Activated T-cell treated with anti-CD3 and anti-CD28 coated beads, Interleukin-2, amount 50 U/mL, for 24 hours (primary cell): Measurements from ENCODE around the gene CDH4.

Source experiments
- DNase-seq: peaks from one replicate; pipeline ENCODE4 v3.0.0-alpha.2; 2020
- H3K27ac Mint-ChIP-seq: 2 replicates; pipeline ENCODE4 v1.8.0; 2020; ENCODE audit warnings: mild to moderate bottlenecking, mixed read lengths
- H3K27me3 Mint-ChIP-seq: 2 replicates; pipeline ENCODE4 v1.8.0; 2020; ENCODE audit warnings: mixed read lengths
- H3K36me3 Mint-ChIP-seq: 2 replicates; pipeline ENCODE4 v1.8.0; 2020; ENCODE audit warnings: low read depth, mixed read lengths
- H3K4me1 Mint-ChIP-seq: 2 replicates; pipeline ENCODE4 v1.8.0; 2020; ENCODE audit warnings: low read depth, mixed read lengths
- H3K4me3 Mint-ChIP-seq: 2 replicates; pipeline ENCODE4 v1.8.0; 2020; ENCODE audit warnings: mild to moderate bottlenecking, moderate library complexity, mixed read lengths
- H3K9me3 Mint-ChIP-seq: 2 replicates; pipeline ENCODE4 v1.8.0; 2020; ENCODE audit warnings: mixed read lengths

The CDH4 gene

GRCh38 chr20:61901392-61902220 lies 649.5 kb downstream of the CDH4 start:
- Mint-ChIP-seq H3K27ac (no peak overlapping the region), H3K4me1 (peaks cover 4% of the 10 kb centered on the region), H3K36me3 (no peaks in the 10 kb centered on the region)

GRCh38 chr20:61902221-61902869 lies 650.3 kb downstream of the CDH4 start:
- Mint-ChIP-seq H3K27me3 (peaks cover 5% of the 10 kb centered on the region), H3K9me3 (no peaks in the 10 kb centered on the region), H3K4me1 (peaks cover 4% of the 10 kb centered on the region), H3K36me3 (no peaks in the 10 kb centered on the region), H3K4me3 (no peak overlapping the region), H3K27ac (no peak overlapping the region)
- DNase-seq: no peak

More at GRCh38 chr20:61901392-61902220, 649.5 kb downstream of the CDH4 start:
- H3K9me3 Mint-ChIP-seq: no peaks in the 10 kb centered on the region
- no peak for DNase-seq
- H3K4me3 Mint-ChIP-seq: no peak overlapping the region
- H3K27me3 Mint-ChIP-seq: peaks cover 10% of the 10 kb centered on the region

- no peak for DNase-seq
- H3K9me3 Mint-ChIP-seq: no peaks in the 10 kb centered on the region
- H3K36me3 Mint-ChIP-seq: no peaks in the 10 kb centered on the region
- H3K27ac Mint-ChIP-seq: no peak overlapping the region
- H3K4me3 Mint-ChIP-seq: no peak overlapping the region
- H3K4me1 Mint-ChIP-seq: peaks cover 4% of the 10 kb centered on the region
- no peaks in the 10 kb centered on the region for H3K27me3 Mint-ChIP-seq
These were observed 651.7 kb downstream of the CDH4 start for GRCh38 chr20:61903575-61904340.

GRCh38 chr20:61904456-61904855 lies 652.4 kb downstream of the CDH4 start:
- Mint-ChIP-seq H3K27me3 (no peaks in the 10 kb centered on the region), H3K4me1 (peaks cover 4% of the 10 kb centered on the region)

GRCh38 chr20:61905781-61906523 lies 653.9 kb downstream of the CDH4 start:
- no peak overlapping the region for H3K4me3 Mint-ChIP-seq
- no peak overlapping the region for H3K27ac Mint-ChIP-seq
- peaks cover 4% of the 10 kb centered on the region for H3K4me1 Mint-ChIP-seq
- H3K36me3 Mint-ChIP-seq: no peaks in the 10 kb centered on the region
- H3K9me3 Mint-ChIP-seq: no peaks in the 10 kb centered on the region
- no peaks in the 10 kb centered on the region for H3K27me3 Mint-ChIP-seq
- DNase-seq: no peak

More at GRCh38 chr20:61904456-61904855, 652.4 kb downstream of the CDH4 start:
- no peaks in the 10 kb centered on the region for H3K36me3 Mint-ChIP-seq
- no peak overlapping the region for H3K4me3 Mint-ChIP-seq
- DNase-seq: no peak
- no peaks in the 10 kb centered on the region for H3K9me3 Mint-ChIP-seq
- no peak overlapping the region for H3K27ac Mint-ChIP-seq

GRCh38 chr20:61907081-61907891 lies 655.2 kb downstream of the CDH4 start:
- Mint-ChIP-seq H3K4me1 (no peaks in the 10 kb centered on the region), H3K36me3 (no peaks in the 10 kb centered on the region), H3K9me3 (no peaks in the 10 kb centered on the region), H3K27ac (no peak overlapping the region), H3K4me3 (no peak overlapping the region), H3K27me3 (no peaks in the 10 kb centered on the region)
- DNase-seq: no peak

GRCh38 chr20:61908057-61909026 lies 656.3 kb downstream of the CDH4 start:
- no peak overlapping the region for H3K27ac Mint-ChIP-seq
- no peak overlapping the region for H3K4me3 Mint-ChIP-seq
- no peaks in the 10 kb centered on the region for H3K9me3 Mint-ChIP-seq
- no peaks in the 10 kb centered on the region for H3K4me1 Mint-ChIP-seq
- no peak for DNase-seq
- H3K27me3 Mint-ChIP-seq: no peaks in the 10 kb centered on the region
- H3K36me3 Mint-ChIP-seq: no peaks in the 10 kb centered on the region

- no peaks in the 10 kb centered on the region for H3K9me3 Mint-ChIP-seq
- H3K27me3 Mint-ChIP-seq: peaks cover 2% of the 10 kb centered on the region
- no peak overlapping the region for H3K27ac Mint-ChIP-seq
- H3K4me1 Mint-ChIP-seq: no peaks in the 10 kb centered on the region
- no peak overlapping the region for H3K4me3 Mint-ChIP-seq
- no peak for DNase-seq
- no peaks in the 10 kb centered on the region for H3K36me3 Mint-ChIP-seq
These were observed 657.0 kb downstream of the CDH4 start for GRCh38 chr20:61909028-61909427.

GRCh38 chr20:61909821-61910220 lies 657.8 kb downstream of the CDH4 start:
- no peak for DNase-seq
- H3K4me1 Mint-ChIP-seq: no peaks in the 10 kb centered on the region
- H3K27ac Mint-ChIP-seq: no peak overlapping the region
- no peaks in the 10 kb centered on the region for H3K36me3 Mint-ChIP-seq
- no peak overlapping the region for H3K4me3 Mint-ChIP-seq
- no peaks in the 10 kb centered on the region for H3K9me3 Mint-ChIP-seq
- peaks cover 10% of the 10 kb centered on the region for H3K27me3 Mint-ChIP-seq

GRCh38 chr20:61911824-61912223 lies 659.8 kb downstream of the CDH4 start:
- Mint-ChIP-seq H3K9me3 (no peaks in the 10 kb centered on the region), H3K27ac (no peak overlapping the region), H3K27me3 (peaks cover 17% of the 10 kb centered on the region), H3K4me1 (no peaks in the 10 kb centered on the region), H3K36me3 (no peaks in the 10 kb centered on the region), H3K4me3 (no peak overlapping the region)
- DNase-seq: no peak

GRCh38 chr20:61912665-61913422 lies 660.8 kb downstream of the CDH4 start:
- no peaks in the 10 kb centered on the region for H3K36me3 Mint-ChIP-seq
- H3K4me1 Mint-ChIP-seq: no peaks in the 10 kb centered on the region
- H3K4me3 Mint-ChIP-seq: no peak overlapping the region
- H3K27ac Mint-ChIP-seq: no peak overlapping the region
- no peaks in the 10 kb centered on the region for H3K9me3 Mint-ChIP-seq
- DNase-seq: no peak
- H3K27me3 Mint-ChIP-seq: peaks cover 21% of the 10 kb centered on the region
